Mucosa of rectum (tissue), 2 donors: Measurements from ENCODE around the gene CDH22.

Experiments used
- H3K27ac ChIP-seq, 2 donors: one replicate each; pipeline ENCODE4 v1.7.0; 2013; ENCODE audit warnings: inconsistent platforms in 2 of 2, low read depth in 2 of 2, low read length in 2 of 2
- H3K27me3 ChIP-seq, 2 donors: one replicate each; pipeline ENCODE4 v1.7.0; 2013; ENCODE audit warnings: low read length in 2 of 2; ENCODE audit not compliant: control insufficient read depth in 2 of 2, insufficient read depth in 2 of 2
- H3K36me3 ChIP-seq, 2 donors: one replicate each; pipeline ENCODE4 v1.7.0; 2013; ENCODE audit warnings: low read length in 2 of 2; ENCODE audit not compliant: control insufficient read depth in 2 of 2, insufficient read depth in 2 of 2
- H3K4me1 ChIP-seq, 2 donors: one replicate each; pipeline ENCODE4 v1.7.0; 2013; ENCODE audit warnings: low read length in 2 of 2, mild to moderate bottlenecking in 1 of 2; ENCODE audit not compliant: control insufficient read depth in 2 of 2, insufficient read depth in 2 of 2
- H3K4me3 ChIP-seq, 2 donors: one replicate each; pipeline ENCODE4 v1.7.0; 2013; ENCODE audit warnings: low read length in 2 of 2
- H3K9ac ChIP-seq, 2 donors: one replicate each; pipeline ENCODE4 v1.7.0; 2013; ENCODE audit warnings: low read length in 2 of 2, low read depth in 1 of 2, mild to moderate bottlenecking in 1 of 2
- H3K9me3 ChIP-seq, 2 donors: one replicate each; pipeline ENCODE4 v1.7.0; 2013; ENCODE audit warnings: low read length in 2 of 2; ENCODE audit not compliant: control insufficient read depth in 2 of 2
- donor health status: healthy.
- donor health status: Normal muscosa, but diverticular disease.

The CDH22 gene

DNA sequence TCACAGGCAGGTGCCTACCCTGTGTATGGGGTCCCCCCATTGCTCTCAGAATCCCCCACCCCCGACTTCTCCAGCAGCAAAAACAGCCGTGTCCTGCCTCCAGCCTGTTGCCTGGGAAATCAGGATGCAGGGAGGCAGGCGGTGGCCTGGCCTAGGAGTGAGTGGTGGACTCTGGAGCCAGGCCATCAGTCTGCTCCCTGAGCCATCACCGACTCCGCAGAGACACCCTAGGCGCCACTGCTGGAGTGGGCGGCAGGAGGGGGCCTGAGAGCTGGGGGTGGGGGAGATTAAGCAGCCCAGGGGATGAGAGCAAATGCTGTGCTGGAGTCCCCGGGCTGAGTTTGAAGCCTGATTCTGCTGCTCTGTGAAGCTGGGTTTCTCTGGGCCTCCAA lies 97.0 kb downstream of the CDH22 start:
- no peak overlapping the region for H3K9ac ChIP-seq
- H3K27me3 ChIP-seq: peaks cover 2 to 10% of the 10 kb centered on the region in 2 donors
- no peaks in the 10 kb centered on the region for H3K36me3 ChIP-seq
- H3K27ac ChIP-seq: no peak overlapping the region
- H3K4me1 ChIP-seq: no peaks in the 10 kb centered on the region
- H3K4me3 ChIP-seq: no peak overlapping the region
- no peaks in the 10 kb centered on the region for H3K9me3 ChIP-seq

DNA sequence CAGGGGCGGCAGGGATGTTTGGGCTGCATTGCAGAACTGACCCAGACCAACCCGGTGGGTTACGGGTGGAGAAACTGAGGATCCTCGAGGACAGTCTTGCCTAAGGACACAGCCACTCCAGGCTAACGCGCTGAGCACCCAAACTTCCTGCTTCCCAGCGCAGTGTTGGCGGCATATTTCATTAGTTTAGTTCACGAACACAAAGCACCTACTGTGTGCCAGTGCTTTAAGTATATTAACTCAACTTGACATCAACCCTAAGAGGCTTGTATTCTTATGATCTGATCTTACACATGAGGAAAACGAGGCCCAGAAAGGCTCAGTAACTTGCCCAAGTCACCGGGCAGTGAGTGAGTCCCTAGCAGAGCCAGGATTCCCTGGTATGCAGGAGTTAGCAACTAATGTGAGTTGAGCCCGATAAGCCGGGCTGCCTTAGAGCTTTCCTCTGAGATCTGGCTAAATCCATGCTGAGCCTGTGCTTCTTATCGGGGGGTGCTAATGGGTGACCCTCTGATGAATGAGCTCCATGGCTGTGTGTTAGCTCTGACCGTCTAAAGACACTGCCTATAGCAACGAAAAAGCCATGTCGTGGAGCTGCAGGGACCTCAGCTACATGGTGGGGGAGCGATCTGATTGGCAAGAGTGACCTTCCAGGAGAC lies 97.5 kb downstream of the CDH22 start:
- peaks cover under 1 to 2% of the 10 kb centered on the region in 2 donors for H3K4me1 ChIP-seq
- no peaks in the 10 kb centered on the region for H3K36me3 ChIP-seq
- H3K9me3 ChIP-seq: no peaks in the 10 kb centered on the region
- H3K4me3 ChIP-seq: no peak overlapping the region
- peaks cover 2 to 10% of the 10 kb centered on the region in 2 donors for H3K27me3 ChIP-seq
- H3K27ac ChIP-seq: no peak overlapping the region
- no peak overlapping the region for H3K9ac ChIP-seq

GRCh38 chr20:46209930-46210671 lies 98.2 kb downstream of the CDH22 start:
- Histone ChIP-seq H3K27ac (no peak overlapping the region), H3K36me3 (no peaks in the 10 kb centered on the region), H3K4me3 (no peak overlapping the region), H3K4me1 (peaks cover 5% of the 10 kb centered on the region in 2 donors), H3K9me3 (no peaks in the 10 kb centered on the region), H3K9ac (no peak overlapping the region), H3K27me3 (peaks cover 2 to 10% of the 10 kb centered on the region in 2 donors)

- no peak overlapping the region for H3K27ac ChIP-seq
- H3K4me3 ChIP-seq: no peak overlapping the region
- H3K27me3 ChIP-seq: peaks cover 8 to 11% of the 10 kb centered on the region in 2 donors
- H3K9me3 ChIP-seq: no peaks in the 10 kb centered on the region
- H3K4me1 ChIP-seq: peaks cover 5% of the 10 kb centered on the region in 2 donors
- no peak overlapping the region for H3K9ac ChIP-seq
- H3K36me3 ChIP-seq: no peaks in the 10 kb centered on the region
Observed at GRCh38 chr20:46207793-46208192, 100.5 kb downstream of the CDH22 start.

DNA sequence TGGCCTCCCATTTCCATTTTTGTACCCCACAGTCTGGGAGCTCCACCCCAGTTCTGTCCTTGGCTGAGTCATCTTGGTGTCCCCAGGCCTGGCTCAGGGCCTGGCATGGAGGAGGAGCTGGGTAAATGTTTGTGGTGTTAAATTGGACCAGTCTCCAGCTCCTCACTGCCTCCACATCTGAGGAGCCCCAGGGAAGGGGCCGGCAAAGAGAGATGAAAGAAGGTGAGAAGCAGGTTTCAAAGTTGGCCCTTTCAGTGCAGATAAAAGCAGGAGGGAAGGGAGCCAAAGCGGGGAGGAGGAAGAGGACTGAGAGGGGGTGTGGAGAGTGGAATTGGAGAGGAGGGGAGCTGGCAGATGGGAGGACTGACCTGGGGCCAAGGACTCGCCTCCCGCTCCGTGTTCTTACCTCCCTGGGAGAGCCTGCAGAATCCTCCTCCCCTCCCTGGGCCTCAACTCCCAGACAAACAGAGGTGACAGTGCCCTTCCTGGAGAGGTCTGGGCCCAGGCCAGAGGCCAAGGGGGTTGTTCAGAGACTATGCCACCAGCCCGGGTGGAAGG lies 101.2 kb downstream of the CDH22 start:
- H3K9me3 ChIP-seq: no peaks in the 10 kb centered on the region
- peaks cover 5% of the 10 kb centered on the region in 2 donors for H3K4me1 ChIP-seq
- H3K9ac ChIP-seq: no peak overlapping the region
- peaks cover 7 to 11% of the 10 kb centered on the region in 2 donors for H3K27me3 ChIP-seq
- no peak overlapping the region for H3K27ac ChIP-seq
- no peak overlapping the region for H3K4me3 ChIP-seq
- no peaks in the 10 kb centered on the region for H3K36me3 ChIP-seq

- Histone ChIP-seq H3K9me3 (no peaks in the 10 kb centered on the region), H3K4me3 (no peak overlapping the region), H3K27ac (no peak overlapping the region), H3K27me3 (peaks cover 9 to 18% of the 10 kb centered on the region in 2 donors), H3K9ac (no peak overlapping the region), H3K36me3 (no peaks in the 10 kb centered on the region), H3K4me1 (peaks cover 5% of the 10 kb centered on the region in 2 donors)
Observed at GRCh38 chr20:46206025-46206424, 102.3 kb downstream of the CDH22 start.

DNA sequence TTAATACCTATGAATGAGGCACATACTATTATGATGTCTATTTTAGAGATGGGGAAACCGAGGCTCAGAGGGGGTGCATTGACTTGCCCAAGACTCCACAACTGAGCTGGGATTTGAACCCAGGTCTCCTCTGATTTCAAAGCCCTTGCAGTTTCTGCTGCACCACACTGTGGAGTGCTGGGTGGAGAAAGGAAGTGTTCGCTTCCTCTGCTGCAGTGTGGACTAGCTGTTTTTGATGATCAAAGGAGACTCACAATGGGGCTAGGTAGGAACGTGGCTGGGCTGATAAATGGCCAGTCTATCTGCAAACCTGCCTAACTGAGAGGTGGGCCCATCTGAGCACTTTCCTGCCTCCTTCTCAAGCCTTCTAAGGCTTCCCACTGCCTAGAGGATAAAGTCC lies 102.9 kb downstream of the CDH22 start:
- H3K27me3 ChIP-seq: peaks cover 9 to 15% of the 10 kb centered on the region in 2 donors

GRCh38 chr20:46204594-46205186 lies 103.6 kb downstream of the CDH22 start:
- peaks cover 5% of the 10 kb centered on the region in 2 donors for H3K4me1 ChIP-seq
- no peaks in the 10 kb centered on the region for H3K9me3 ChIP-seq
- no peak overlapping the region for H3K27ac ChIP-seq

More for the DNA sequence above, 102.9 kb downstream of the CDH22 start:
- no peaks in the 10 kb centered on the region for H3K9me3 ChIP-seq
- H3K4me1 ChIP-seq: peaks cover 5% of the 10 kb centered on the region in 2 donors
- no peaks in the 10 kb centered on the region for H3K36me3 ChIP-seq
- H3K9ac ChIP-seq: no peak overlapping the region
- H3K27ac ChIP-seq: no peak overlapping the region
- no peak overlapping the region for H3K4me3 ChIP-seq

GRCh38 chr20:46203510-46203837 lies 104.8 kb downstream of the CDH22 start:
- H3K4me1 ChIP-seq: peaks cover 5% of the 10 kb centered on the region in 2 donors
- peaks cover 9 to 18% of the 10 kb centered on the region in 2 donors for H3K27me3 ChIP-seq
- H3K9ac ChIP-seq: no peak overlapping the region
- H3K9me3 ChIP-seq: no peaks in the 10 kb centered on the region
- H3K36me3 ChIP-seq: no peaks in the 10 kb centered on the region
- H3K4me3 ChIP-seq: no peak overlapping the region
- no peak overlapping the region for H3K27ac ChIP-seq

More at GRCh38 chr20:46204594-46205186, 103.6 kb downstream of the CDH22 start:
- Histone ChIP-seq H3K36me3 (no peaks in the 10 kb centered on the region), H3K4me3 (no peak overlapping the region), H3K27me3 (peaks cover 9 to 15% of the 10 kb centered on the region in 2 donors), H3K9ac (no peak overlapping the region)
